Medulla oblongata (tissue), 1 donor: Measurements from ENCODE around the gene CCDC183.
"Not testable (repeated sequence)": the region's sequence is repeated elsewhere in the genome, so short reads cannot be mapped to it uniquely, and the experiment has no call there.

Experiments used
- DNase-seq: peaks from one replicate; pipeline ENCODE4 v3.0.0-alpha.2; 2015; ENCODE audit errors: extremely low spot score

CCDC183 gene

GRCh38 chr9:136796238-136796774, at the start of gene CCDC183:
CCDC183 (plus strand) TSS chr9:136796338; CDS start chr9:136796398, 60 bp downstream.
- DNase-seq, result no peak

GRCh38 chr9:136746621-136747020, 49.5 kb upstream of the CCDC183 start:
- no peak for DNase-seq

GRCh38 chr9:136747161-136748060, 48.7 kb upstream of the CCDC183 start:
- DNase-seq, result no peak

GRCh38 chr9:136748201-136748600, 47.9 kb upstream of the CCDC183 start, which contains the start of gene LCN6:
LCN6 (minus strand) TSS chr9:136748525; CDS start chr9:136748483, 42 bp downstream.
- DNase-seq, result no peak

- no peak for DNase-seq
Observed at GRCh38 chr9:136748666-136749611, 47.2 kb upstream of the CCDC183 start.

GRCh38 chr9:136750526-136750925, 45.6 kb upstream of the CCDC183 start:
- no peak for DNase-seq

GRCh38 chr9:136751244-136751643, 44.9 kb upstream of the CCDC183 start:
- DNase-seq, result no peak

- no peak for DNase-seq
Observed at GRCh38 chr9:136751814-136752213, 44.3 kb upstream of the CCDC183 start.

GRCh38 chr9:136753371-136754058, 42.6 kb upstream of the CCDC183 start:
- no peak for DNase-seq

GRCh38 chr9:136754059-136754572, 42.0 kb upstream of the CCDC183 start:
- DNase-seq, result no peak

GRCh38 chr9:136754626-136755301, 41.4 kb upstream of the CCDC183 start:
- DNase-seq, result no peak

- not testable (repeated sequence) for DNase-seq
Observed at GRCh38 chr9:136755302-136756133, 40.6 kb upstream of the CCDC183 start.

GRCh38 chr9:136756134-136756438, 40.1 kb upstream of the CCDC183 start:
- DNase-seq, result no peak

- no peak for DNase-seq
Observed at GRCh38 chr9:136756836-136757235, 39.3 kb upstream of the CCDC183 start.

- no peak for DNase-seq
Observed at GRCh38 chr9:136757328-136757727, 38.8 kb upstream of the CCDC183 start.

GRCh38 chr9:136757751-136758140, 38.4 kb upstream of the CCDC183 start:
- no peak for DNase-seq

GRCh38 chr9:136759001-136759400, 37.1 kb upstream of the CCDC183 start:
- no peak for DNase-seq

GRCh38 chr9:136759436-136760325, 36.5 kb upstream of the CCDC183 start:
- DNase-seq, result no peak

GRCh38 chr9:136760424-136760823, 35.7 kb upstream of the CCDC183 start:
- DNase-seq, result no peak
